GM18858 (cell line): ENCODE results near the gene PPM1M.
A peak's percentile ranks its signal among the peaks of the same experiment; 100 is the strongest.

Experiments used
- ATAC-seq: cut with Tn5 transposase; IDR thresholded peaks from one replicate; pipeline ENCODE4 v1.9.1; 2021; ENCODE audit not compliant: unreplicated experiment

PPM1M gene

GRCh38 chr3:52230889-52231499 lies 14.6 kb upstream of the PPM1M start:
- no peak for ATAC-seq

GRCh38 chr3:52231502-52232278 lies 13.9 kb upstream of the PPM1M start:
- no peak for ATAC-seq

GRCh38 chr3:52232279-52233107 lies 13.1 kb upstream of the PPM1M start:
- ATAC-seq: no peak

- ATAC-seq: no peak
Observed at GRCh38 chr3:52233108-52233591, 12.4 kb upstream of the PPM1M start.

- no peak for ATAC-seq
Observed at GRCh38 chr3:52233968-52234367, 11.6 kb upstream of the PPM1M start.

GRCh38 chr3:52234516-52235447 lies 10.8 kb upstream of the PPM1M start:
- no peak for ATAC-seq

GRCh38 chr3:52236424-52236886 lies 9.1 kb upstream of the PPM1M start:
- ATAC-seq: no peak

GRCh38 chr3:52237006-52237656 lies 8.4 kb upstream of the PPM1M start:
- ATAC-seq: no peak

- no peak for ATAC-seq
Observed at GRCh38 chr3:52237657-52238172, 7.8 kb upstream of the PPM1M start.

- ATAC-seq: no peak
Observed at GRCh38 chr3:52238193-52238760, 7.3 kb upstream of the PPM1M start.

GRCh38 chr3:52238761-52239701 lies 6.5 kb upstream of the PPM1M start, which contains the start of gene TWF2:
Gene TWF2 (minus strand): TSS chr3:52239158. CDS start chr3:52239016, 142 bp downstream.
- ATAC-seq: peak; percentile 49

GRCh38 chr3:52240059-52240885 lies 5.3 kb upstream of the PPM1M start:
- no peak for ATAC-seq

- ATAC-seq: no peak
Observed at GRCh38 chr3:52240886-52241370, 4.6 kb upstream of the PPM1M start.

- ATAC-seq: no peak
Observed at GRCh38 chr3:52242039-52242438, 3.5 kb upstream of the PPM1M start.

- peak; percentile 33 for ATAC-seq
Observed at GRCh38 chr3:52243791-52244628, 1.5 kb upstream of the PPM1M start.

- ATAC-seq: no peak
Observed at GRCh38 chr3:52246264-52246620, 683 bp downstream of the PPM1M start.
